DND-41 (cell line): ENCODE results near the gene SGK1.

ENCODE experiments used
- CTCF ChIP-seq: IDR thresholded peaks from 2 replicates; pipeline ENCODE4 v1.5.1; 2012; ENCODE audit warnings: borderline replicate concordance, low read length, moderate library complexity, mild to moderate bottlenecking; ENCODE audit not compliant: poor library complexity, severe bottlenecking; ENCODE audit errors: extremely low read depth
- EZH2 ChIP-seq: IDR thresholded peaks from 3 replicates; pipeline ENCODE4 v1.6.1; 2012; ENCODE audit warnings: borderline replicate concordance, low read depth, mild to moderate bottlenecking, moderate library complexity, low read length, inconsistent platforms; ENCODE audit not compliant: severe bottlenecking

- TF ChIP-seq CTCF (peak; percentile 43), EZH2 (peak; percentile 98)
Measured at GRCh38 chr6:134174672-134175531, 143.0 kb downstream of the SGK1 start.
